Measurements from ENCODE around the gene SPATA31E1.
"Not testable (repeated sequence)": the region's sequence is repeated elsewhere in the genome, so short reads cannot be mapped to it uniquely, and the experiment has no call there.

Gene SPATA31E1

GRCh38 chr9:87937352-87937751 is 54.7 kb downstream of the SPATA31E1 start:
- not testable (repeated sequence) for DNase-seq

GRCh38 chr9:87937918-87938317 is 55.2 kb downstream of the SPATA31E1 start:
- DNase-seq = not testable (repeated sequence)

DNA sequence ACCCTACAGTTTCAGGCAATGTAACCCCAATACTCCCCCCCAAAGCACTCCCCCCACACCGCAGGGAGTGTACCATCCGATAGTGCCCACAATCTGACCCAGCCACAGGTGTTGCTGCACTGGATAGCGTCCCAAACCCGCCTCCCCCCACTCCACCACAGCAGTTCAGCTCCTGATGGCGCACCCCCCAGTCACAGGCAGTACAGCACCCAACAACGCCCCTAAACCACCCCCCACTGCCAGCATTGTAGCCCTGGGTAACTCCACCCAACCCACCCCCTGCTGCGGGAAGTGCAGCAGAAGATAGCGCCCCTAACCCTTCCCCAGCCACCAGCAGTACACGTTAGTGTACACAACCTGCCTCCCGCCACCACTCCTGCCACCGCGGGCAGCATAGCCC is 55.7 kb downstream of the SPATA31E1 start:
- not testable (repeated sequence) for DNase-seq
